MCF 10A (cell line): Measurements from ENCODE around the gene PRCP. TPM values are rescaled to one million over a fixed set of nuclear protein-coding genes. Genes with fewer than 3 reads are reported as not detected.

Experiments used
- BruUV-seq: library from RNA; stranded (reverse); fragments of 400-500 nt; replicated peaks from 2 replicates; lab custom pipeline; 2021; lab: Mats Ljungman, UMichigan
- CTCF ChIA-PET: fragments of 300-600 bp; sonication (Branson Sonifier 250); formaldehyde crosslinking; extraction: SDS; loops from one replicate; lab custom pipeline; 2021; ENCODE audit warnings: antibody characterized with exemption, inconsistent platforms; lab: Yijun Ruan, JAX
- POLR2A ChIA-PET: fragments of 300-600, 350-650 bp; sonication (Branson Sonifier 250); formaldehyde crosslinking; extraction: SDS; loops from one replicate; lab custom pipeline; 2020; ENCODE audit warnings: antibody characterized with exemption, inconsistent platforms; lab: Yijun Ruan, JAX
- DNase-seq: peaks from one replicate; pipeline ENCODE4 v3.0.0-alpha.2; 2018; ENCODE audit not compliant: unreplicated experiment
- H3K27ac Mint-ChIP-seq: one replicate; pipeline ENCODE4 v1.8.0; 2022; ENCODE audit warnings: mild to moderate bottlenecking, low read depth, mixed read lengths; ENCODE audit not compliant: unreplicated experiment
- H3K27me3 Mint-ChIP-seq: one replicate; pipeline ENCODE4 v1.8.0; 2022; ENCODE audit warnings: mixed read lengths; ENCODE audit not compliant: insufficient read depth, unreplicated experiment
- H3K36me3 Mint-ChIP-seq: one replicate; pipeline ENCODE4 v1.8.0; 2022; ENCODE audit warnings: mild to moderate bottlenecking, moderate library complexity, mixed read lengths; ENCODE audit not compliant: insufficient read depth, unreplicated experiment
- H3K4me1 Mint-ChIP-seq: one replicate; pipeline ENCODE4 v1.8.0; 2022; ENCODE audit warnings: mixed read lengths; ENCODE audit not compliant: insufficient read depth, unreplicated experiment
- H3K4me3 Mint-ChIP-seq: one replicate; pipeline ENCODE4 v1.8.0; 2022; ENCODE audit warnings: mild to moderate bottlenecking, moderate library complexity, mixed read lengths; ENCODE audit not compliant: unreplicated experiment
- H3K9me3 Mint-ChIP-seq: one replicate; pipeline ENCODE4 v1.8.0; 2022; ENCODE audit warnings: mixed read lengths; ENCODE audit not compliant: unreplicated experiment
- intact Hi-C: fragments of 100-400 bp; cut with micrococcal nuclease; formaldehyde crosslinking; loops from 2 replicates; pipeline ENCODE4 v1.14.1; 2022
- total RNA-seq: library from RNA; stranded (reverse); gene quantifications from 2 replicates; pipeline ENCODE4 v1.2.3, GENCODE V29; 2022
- TF ChIP-seq, protein P1 (sequence below): fragments of 200-600 bp; IDR thresholded peaks from one replicate; pipeline ENCODE4 v1.8.0; 2022; ENCODE audit warnings: antibody characterized with exemption, mild to moderate bottlenecking; ENCODE audit not compliant: unreplicated experiment

PRCP gene
- total RNA-seq, 1 experiment from 2014 or later, result 22.7 TPM

DNA sequence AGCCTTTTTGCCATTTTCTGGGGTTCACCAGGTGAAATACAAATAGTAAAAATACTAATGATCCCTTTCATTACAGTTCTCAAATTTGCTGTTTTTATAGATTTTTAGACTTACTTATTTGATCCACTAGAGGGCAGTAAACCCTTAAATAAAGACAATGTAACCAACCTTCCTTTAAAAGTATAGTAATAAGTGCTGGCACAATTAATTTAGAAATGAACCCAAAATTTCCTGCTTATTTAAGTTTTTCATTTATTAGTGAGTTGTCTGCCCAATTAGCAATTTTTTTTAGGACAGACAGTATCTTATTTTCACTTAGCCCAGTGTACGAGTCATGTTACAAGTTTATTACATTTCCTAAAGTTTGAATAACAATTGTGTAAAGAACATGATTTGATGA is 6.0 kb upstream of the PRCP start:
- no TSS peak for BruUV-seq
- Mint-ChIP-seq H3K27ac (peak overlapping the region; percentile 40), H3K9me3 (peaks cover 1% of the 10 kb centered on the region), H3K36me3 (no peaks in the 10 kb centered on the region), H3K27me3 (no peaks in the 10 kb centered on the region), H3K4me1 (peaks cover 34% of the 10 kb centered on the region), H3K4me3 (peak overlapping the region; percentile 37)
- intact Hi-C loops, result loop anchor here (1.0 to 5.0 kb wide), 7 partner anchors 165 to 915 kb away; partner anchors contain the start of gene RAB30
- TF ChIP-seq, protein P1, sequence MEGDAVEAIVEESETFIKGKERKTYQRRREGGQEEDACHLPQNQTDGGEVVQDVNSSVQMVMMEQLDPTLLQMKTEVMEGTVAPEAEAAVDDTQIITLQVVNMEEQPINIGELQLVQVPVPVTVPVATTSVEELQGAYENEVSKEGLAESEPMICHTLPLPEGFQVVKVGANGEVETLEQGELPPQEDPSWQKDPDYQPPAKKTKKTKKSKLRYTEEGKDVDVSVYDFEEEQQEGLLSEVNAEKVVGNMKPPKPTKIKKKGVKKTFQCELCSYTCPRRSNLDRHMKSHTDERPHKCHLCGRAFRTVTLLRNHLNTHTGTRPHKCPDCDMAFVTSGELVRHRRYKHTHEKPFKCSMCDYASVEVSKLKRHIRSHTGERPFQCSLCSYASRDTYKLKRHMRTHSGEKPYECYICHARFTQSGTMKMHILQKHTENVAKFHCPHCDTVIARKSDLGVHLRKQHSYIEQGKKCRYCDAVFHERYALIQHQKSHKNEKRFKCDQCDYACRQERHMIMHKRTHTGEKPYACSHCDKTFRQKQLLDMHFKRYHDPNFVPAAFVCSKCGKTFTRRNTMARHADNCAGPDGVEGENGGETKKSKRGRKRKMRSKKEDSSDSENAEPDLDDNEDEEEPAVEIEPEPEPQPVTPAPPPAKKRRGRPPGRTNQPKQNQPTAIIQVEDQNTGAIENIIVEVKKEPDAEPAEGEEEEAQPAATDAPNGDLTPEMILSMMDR, result peak; percentile 46
- ChIA-PET POLR2A (interaction anchor here (0.9 to 1.0 kb wide), 3 partner anchors 165 to 253 kb away, joined by 3 to 12 read pairs (median 3); partner anchors contain the start of genes PCF11 and RAB30), CTCF (interaction anchor here (0.7 to 6.3 kb wide), 4 partner anchors 38 to 344 kb away, joined by 4 to 57 read pairs (median 5); partner anchors contain the start of gene PCF11)
- DNase-seq, result peak; percentile 40

DNA sequence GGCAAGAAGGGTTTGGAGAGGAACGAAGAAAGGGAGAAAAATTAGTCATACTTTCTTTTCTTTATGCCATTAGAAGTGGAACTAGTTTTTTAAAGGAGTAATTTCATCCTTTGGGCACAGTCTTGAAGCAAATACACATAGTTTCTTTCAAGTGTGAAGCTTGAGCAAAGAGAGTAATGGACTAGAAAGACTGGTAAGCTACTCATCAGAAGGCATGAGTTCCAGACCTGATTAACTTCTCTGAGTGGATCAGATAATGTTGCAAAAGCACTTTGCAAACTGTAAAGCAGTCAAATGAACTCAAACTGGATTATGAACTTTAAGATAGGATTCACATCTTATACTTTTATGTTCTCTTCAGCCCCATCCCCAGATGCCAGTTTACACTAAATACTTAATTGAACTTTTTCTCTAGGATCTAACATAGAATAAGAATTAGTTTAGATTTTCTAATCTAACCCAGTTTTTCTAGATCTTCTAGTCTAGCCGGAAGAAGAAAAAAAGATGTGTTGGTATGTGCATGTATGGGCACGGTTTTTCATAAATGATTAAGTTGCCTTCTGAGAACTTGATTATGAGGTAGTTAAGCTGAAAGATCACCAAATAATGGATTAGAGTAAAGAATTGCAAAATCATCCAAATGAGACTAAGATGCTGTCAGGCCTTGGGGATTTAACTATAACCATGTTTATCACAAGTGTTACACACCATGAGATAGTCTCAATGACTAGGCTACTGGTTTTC is 3.8 kb upstream of the PRCP start:
- Mint-ChIP-seq H3K27ac (no peak overlapping the region), H3K9me3 (no peaks in the 10 kb centered on the region), H3K4me3 (no peak overlapping the region), H3K27me3 (no peaks in the 10 kb centered on the region), H3K36me3 (no peaks in the 10 kb centered on the region), H3K4me1 (peaks cover 49% of the 10 kb centered on the region)
- intact Hi-C loops, result no loop called here
- no peak for DNase-seq
- ChIA-PET CTCF (interaction anchor here (1.0 to 6.3 kb wide), 11 partner anchors 37 to 389 kb away, joined by 3 to 57 read pairs (median 4); partner anchors contain the start of gene ANKRD42), POLR2A (interaction anchor here (0.7 to 1.1 kb wide), 2 partner anchors 137 to 346 kb away, joined by 3 to 5 read pairs; no protein-coding TSS in a partner anchor)
- TF ChIP-seq, protein P1, result no peak
- no TSS peak for BruUV-seq

DNA sequence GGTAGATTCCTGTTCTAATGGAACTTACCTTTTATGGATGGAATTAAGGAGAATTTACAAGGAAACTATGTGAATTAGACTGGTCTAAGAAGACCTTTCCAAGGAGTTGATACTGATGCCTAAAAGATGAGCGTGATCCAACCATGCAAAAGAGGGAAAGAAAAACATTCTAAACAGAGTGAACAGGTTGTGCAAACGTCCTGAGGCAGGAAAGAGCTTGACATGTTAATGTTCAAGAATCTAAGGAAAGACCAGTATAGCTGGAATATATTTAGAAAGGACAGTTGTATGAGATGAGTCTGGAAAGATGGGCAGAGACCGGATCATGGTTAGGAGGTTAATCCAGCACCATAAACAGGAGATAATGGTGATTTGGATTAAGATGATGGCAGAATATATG is 2.6 kb upstream of the PRCP start:
- Mint-ChIP-seq H3K4me1 (peaks cover 51% of the 10 kb centered on the region), H3K27ac (no peak overlapping the region), H3K9me3 (no peaks in the 10 kb centered on the region), H3K27me3 (no peaks in the 10 kb centered on the region), H3K36me3 (no peaks in the 10 kb centered on the region), H3K4me3 (peak overlapping the region; percentile 88)
- CTCF ChIA-PET, result interaction anchor here (0.8 to 6.3 kb wide), 4 partner anchors 23 to 347 kb away, joined by 3 to 57 read pairs (median 13); no protein-coding TSS in a partner anchor
- no peak for DNase-seq
- no TSS peak for BruUV-seq
- intact Hi-C loops, result no loop called here
- POLR2A ChIA-PET, result interaction anchor here (4.5 kb wide), 1 partner anchor 255 kb away, joined by 126 read pairs; the partner anchor contains the start of gene PCF11
- TF ChIP-seq, protein P1, result no peak
